MM.1S (cell line): ENCODE data around the gene MTREX.

ENCODE experiments used
- EZH2 ChIP-seq: fragments of 300-600 bp; sonication (generic); optimal IDR thresholded peaks from 2 replicates; pipeline ENCODE3; 2017; ENCODE audit warnings: low read depth, mild to moderate bottlenecking, antibody characterized with exemption, low read length, mixed read lengths
- EZH2phosphoT487 ChIP-seq: fragments of 300-600 bp; sonication (generic); IDR thresholded peaks from 2 replicates; pipeline ENCODE4 v1.6.1; 2018; ENCODE audit warnings: antibody characterized with exemption, low read length
- TF ChIP-seq, protein P1 (sequence below): fragments of 300-600 bp; sonication (generic); IDR thresholded peaks from 2 replicates; pipeline ENCODE4 v1.5.1; 2016; ENCODE audit warnings: antibody characterized with exemption, low read length, mixed read lengths

DNA sequence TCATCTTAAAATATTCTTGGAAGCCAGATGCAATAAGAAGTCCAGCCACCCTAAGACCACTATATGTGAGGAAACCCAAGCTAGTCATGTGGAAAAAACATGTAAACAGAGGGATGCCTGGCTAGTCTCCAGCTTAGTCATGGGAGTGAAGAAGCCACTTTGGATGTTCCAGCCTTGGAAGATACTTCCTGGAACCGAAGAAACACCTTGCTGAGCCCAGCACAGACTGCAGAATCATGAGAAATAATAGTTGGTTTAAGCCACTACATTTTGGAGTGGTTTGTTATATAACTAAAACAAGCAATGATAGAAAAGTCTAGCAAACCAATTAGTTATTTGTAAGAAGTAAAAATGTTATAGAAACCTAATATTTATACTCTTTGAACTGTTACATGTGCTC is 12.9 kb upstream of the MTREX start:
- TF ChIP-seq, protein P1, sequence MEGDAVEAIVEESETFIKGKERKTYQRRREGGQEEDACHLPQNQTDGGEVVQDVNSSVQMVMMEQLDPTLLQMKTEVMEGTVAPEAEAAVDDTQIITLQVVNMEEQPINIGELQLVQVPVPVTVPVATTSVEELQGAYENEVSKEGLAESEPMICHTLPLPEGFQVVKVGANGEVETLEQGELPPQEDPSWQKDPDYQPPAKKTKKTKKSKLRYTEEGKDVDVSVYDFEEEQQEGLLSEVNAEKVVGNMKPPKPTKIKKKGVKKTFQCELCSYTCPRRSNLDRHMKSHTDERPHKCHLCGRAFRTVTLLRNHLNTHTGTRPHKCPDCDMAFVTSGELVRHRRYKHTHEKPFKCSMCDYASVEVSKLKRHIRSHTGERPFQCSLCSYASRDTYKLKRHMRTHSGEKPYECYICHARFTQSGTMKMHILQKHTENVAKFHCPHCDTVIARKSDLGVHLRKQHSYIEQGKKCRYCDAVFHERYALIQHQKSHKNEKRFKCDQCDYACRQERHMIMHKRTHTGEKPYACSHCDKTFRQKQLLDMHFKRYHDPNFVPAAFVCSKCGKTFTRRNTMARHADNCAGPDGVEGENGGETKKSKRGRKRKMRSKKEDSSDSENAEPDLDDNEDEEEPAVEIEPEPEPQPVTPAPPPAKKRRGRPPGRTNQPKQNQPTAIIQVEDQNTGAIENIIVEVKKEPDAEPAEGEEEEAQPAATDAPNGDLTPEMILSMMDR: no peak
- TF ChIP-seq EZH2 (no peak), EZH2phosphoT487 (no peak)
